DMS53 (cell line): ENCODE data around the gene GLIS2.
A peak's percentile ranks its signal among the peaks of the same experiment; 100 is the strongest.

ENCODE experiments used
- DNase-seq: peaks from one replicate; lab custom pipeline; 2025; lab: John Stamatoyannopoulos, UW

The GLIS2 gene

DNA sequence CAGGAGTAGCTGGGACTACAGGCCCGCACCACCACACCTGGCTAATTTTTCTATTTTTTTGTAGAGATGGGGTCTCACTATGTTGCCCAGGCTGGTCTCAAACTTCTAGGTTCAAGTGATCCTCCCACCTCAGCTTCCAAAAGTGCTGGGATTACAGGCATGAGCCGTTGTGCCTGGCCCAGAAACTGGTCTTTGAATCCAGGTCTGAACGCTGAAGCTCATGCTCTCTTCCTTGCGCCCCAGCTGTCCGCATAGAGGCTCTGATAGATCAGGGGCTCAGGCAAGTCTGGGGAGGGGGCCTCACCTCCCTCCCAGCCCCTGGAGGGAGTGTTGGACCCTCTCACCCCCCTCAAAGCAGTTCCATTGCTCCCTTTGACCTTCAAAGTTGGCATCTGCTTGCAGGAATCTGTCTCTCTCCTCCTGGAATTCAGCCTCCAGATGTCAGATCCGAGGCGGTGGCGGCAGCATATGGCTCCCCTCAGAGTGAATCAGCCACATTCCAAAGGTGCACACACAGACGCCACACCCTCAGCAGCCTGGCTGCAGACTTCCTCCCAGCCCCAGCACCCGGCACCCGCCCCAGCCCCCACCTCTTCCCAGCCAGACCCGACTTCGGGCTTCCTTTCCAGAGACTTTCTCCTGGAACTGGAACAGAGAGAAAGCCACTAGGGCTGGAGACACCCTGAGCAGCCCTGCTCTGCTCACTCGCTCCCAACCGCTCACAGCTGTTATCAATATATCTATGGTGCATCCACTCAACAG, 16.9 kb upstream of the GLIS2 start:
- DNase-seq, result no peak

- DNase-seq, result no peak
Observed at GRCh38 chr16:4301177-4301576, 14.7 kb upstream of the GLIS2 start.

GRCh38 chr16:4301968-4302367, 13.9 kb upstream of the GLIS2 start:
- no peak for DNase-seq

- DNase-seq, result no peak
Observed at GRCh38 chr16:4303973-4304372, 11.9 kb upstream of the GLIS2 start.

DNA sequence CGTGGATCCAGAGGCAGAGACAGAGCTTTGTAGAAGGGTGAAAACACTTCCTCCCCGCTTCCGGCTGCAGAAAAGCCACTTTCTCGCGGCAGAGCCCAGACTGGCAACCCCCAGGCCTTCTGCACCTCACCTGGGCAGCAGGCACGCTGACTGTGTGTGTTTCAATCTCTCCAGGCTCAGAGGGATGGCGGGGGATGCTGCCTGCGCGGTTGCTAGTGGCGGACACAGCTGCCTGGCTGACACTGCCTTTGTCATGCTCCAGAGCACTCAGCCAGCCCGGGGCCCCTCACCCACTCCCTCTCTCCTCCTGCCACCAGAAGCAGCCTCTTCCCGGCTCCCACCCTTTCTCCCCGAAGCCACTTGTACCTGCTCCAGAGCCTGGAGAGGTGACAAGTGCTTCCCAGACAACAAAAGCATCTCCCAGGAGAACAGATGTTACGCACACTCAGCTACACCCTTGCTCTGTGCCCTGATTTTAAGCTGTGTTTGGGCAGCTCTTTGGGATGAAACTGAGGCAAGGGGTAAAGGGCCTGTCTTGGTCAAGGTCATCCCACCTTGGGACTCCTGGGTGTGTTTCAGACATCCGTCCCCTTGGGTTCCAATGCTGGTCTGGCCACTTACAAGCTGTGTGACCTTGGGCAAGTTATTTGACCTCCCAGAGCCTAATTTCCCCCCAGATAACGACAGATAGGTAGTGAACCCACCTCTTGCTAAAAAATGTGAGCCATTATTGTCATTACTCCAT, 9.2 kb upstream of the GLIS2 start:
- peak; percentile 76 for DNase-seq

DNA sequence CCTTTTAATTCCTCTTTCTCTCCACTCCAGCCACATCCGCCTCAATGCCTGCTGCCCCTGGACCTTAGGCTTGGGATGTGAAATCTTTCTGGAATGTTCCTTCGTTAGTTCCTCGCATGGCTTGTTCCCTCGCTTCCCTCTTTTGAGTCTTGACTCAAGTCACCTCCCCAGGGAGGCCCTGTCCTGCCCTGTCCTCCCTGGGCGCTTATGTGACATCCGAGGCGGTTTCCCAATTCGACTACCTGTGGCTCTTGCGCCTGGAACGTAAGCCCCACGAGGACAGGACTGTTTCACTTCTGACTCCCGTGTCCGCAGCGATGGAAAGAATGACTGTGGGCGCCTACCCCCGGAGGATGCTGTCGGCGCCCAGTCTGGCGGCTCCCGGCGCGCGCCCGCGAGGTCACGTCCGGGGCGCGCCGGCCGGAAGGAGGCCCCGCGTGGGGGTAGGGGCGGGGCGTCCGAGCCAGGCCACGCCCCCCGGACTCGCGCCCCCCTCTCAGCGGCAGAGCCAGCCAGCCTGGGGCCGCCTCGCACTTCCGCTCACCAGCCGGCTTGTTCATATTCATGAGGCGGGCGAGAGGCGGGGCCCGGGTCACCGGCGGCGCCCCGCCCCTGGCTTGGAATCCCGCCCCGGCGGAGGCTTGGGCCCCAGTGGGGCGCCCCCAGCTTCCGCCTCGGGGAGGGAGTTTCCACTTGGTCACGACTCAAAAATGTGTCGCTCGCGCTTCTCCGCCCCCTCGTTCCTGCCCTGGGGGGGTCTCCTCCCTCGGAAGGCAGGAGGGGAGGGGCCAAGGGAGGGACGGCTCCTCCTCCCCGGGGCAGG, 8.4 kb upstream of the GLIS2 start:
- peak; percentile 95 for DNase-seq

GRCh38 chr16:4309102-4309832, 6.6 kb upstream of the GLIS2 start:
- peak; percentile 36 for DNase-seq

GRCh38 chr16:4309833-4310266, 6.0 kb upstream of the GLIS2 start:
- DNase-seq, result peak; percentile 84

DNA sequence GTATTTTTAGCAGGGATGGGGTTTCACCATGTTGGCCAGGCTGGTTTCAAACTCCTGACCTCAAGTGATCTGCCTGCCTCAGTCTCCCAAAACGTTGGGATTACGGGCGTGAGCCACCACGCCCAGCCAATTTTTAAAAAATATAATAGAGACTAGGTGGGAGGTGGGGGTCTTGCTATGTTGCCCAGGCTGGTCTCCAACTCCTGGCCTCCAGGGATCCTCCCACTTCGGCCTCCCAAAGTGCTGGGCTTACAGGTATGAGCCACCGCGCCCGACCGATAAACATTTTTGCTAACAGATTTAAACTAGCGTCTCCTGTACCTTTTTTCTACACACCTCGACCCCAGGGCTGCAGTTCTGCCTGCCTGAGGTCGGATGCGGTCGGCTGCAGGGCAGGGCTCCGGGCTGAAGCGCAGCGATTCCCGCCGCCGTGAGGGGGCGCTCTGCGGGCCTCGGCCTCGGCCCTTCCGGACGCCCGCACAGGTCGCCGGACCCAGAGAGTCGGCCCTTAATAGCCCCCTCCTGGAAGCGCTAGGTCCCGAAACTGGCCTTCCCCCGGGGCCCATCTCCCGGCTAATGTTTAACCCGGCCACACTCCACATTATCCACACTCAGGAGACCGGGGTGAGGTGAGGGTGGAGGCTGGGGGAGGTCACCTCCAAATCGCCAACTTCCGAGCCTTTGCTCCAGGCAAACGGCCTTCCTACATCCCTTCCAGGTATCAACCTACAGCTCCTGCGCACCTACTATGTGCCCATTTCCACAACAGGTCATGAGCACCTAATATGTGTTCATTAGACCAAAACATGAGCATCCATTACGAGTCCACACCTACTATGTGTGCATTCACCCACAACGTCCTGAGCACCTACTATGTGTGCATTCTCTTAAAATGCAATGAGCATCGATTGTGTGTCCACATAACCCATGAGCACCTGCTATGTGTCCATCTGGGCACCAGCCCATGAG, 2.0 kb upstream of the GLIS2 start:
- DNase-seq, result peak; percentile 97

GRCh38 chr16:4314532-4315185, 1.2 kb upstream of the GLIS2 start:
- DNase-seq, result peak; percentile 86

DNA sequence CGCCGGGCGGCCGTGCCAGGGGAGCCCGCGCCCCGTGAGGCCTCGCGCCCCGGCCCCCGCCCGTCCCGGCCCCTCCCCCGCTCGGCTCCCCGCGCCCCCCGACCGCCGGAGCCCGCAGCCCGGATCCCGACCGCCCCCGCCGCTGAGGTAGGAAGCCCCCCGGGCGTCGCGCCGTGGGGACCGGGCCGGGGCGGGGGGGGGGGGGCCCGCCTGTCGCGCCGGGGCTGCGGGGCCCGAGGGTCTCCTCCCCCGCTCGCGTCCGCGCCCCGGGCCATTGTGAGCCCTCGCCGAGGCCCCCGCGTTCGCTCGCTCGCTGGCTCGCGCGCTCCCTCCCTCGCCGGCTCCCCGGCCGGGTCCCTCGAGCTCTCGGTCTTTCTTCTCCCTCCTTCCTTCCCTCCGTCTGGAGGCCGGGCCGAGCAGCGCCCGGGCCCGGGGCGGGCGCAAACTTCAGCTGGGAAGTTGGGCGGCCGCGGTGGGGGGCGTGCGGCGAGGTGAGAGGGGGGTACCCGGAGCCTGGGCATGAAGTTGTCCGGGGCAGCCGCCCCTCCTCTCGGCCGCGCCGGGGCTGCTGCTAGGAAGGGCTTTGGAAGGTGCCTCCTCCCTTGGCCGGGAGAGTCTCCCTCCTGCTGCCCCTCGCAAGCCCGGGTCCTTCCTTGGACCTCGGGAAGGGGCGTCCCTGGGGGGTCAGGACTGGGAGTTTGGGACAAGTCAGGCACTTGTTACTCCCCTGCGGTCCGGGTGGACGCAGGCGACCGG, 419 bp downstream of the GLIS2 start:
- peak; percentile 57 for DNase-seq

GRCh38 chr16:4316864-4317531, 1.1 kb downstream of the GLIS2 start:
- DNase-seq, result peak; percentile 66

- peak; percentile 37 for DNase-seq
Observed at GRCh38 chr16:4317532-4318450, 1.9 kb downstream of the GLIS2 start.

DNA sequence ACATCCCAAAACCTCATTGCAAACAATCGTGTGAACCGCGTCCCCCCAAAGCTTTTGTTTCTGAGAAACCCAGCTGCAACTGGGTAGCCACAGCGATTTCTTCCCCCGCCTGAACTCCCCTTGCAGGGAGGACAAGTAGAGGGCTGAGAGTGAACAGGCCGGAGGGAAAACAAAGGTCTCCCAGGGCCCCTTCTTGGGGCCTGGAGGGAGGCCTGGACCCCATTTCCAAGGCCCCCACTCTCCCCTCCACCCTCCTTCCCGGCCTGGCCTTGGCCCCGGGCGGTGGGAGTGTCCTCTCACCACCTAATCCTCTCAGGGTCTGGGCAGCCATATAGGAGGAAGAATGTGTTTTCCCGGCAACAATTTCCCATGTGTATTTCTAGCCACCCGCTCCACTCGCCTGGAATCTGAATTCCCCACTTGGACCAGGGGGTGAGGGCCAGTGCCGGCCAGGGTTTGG, 2.6 kb downstream of the GLIS2 start:
- DNase-seq, result no peak

DNA sequence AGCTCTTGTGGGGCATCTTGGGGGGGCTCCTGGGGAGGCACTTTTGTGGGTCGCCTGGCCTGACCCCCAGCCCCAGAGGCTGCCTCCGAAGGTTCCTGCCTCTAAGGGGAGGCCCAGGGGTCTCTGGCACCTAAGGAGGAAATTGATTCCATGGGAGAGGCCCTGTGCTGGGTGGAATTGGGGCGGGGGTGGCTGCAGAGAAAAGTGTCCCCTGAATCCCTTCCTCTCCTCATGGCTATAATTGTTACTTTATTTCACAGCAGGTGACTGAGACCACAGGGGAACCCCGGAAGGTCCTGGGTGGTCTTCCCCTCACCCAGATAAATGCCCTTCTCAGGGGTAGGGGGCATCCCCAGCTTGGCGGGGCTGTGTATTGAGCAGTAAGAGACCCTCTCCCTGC, 3.1 kb downstream of the GLIS2 start:
- DNase-seq, result no peak

- DNase-seq, result no peak
Observed at GRCh38 chr16:4319454-4320421, 3.9 kb downstream of the GLIS2 start.
